Neural cell (in vitro differentiated cells): ENCODE results near the gene TUB.

Experiments
- EP300 ChIP-seq: fragments of 450-650 bp; conservative IDR thresholded peaks from 2 replicates; pipeline ENCODE4 v1.6.1; 2014; ENCODE audit warnings: antibody characterized with exemption, mild to moderate bottlenecking, moderate library complexity; ENCODE audit not compliant: poor library complexity, severe bottlenecking
- EZH2 ChIP-seq: fragments of 200-600, 300-800 bp; shearing (Covaris generic), sonication (generic); IDR thresholded peaks from 2 replicates; pipeline ENCODE4 v1.6.1; 2014; ENCODE audit warnings: antibody characterized with exemption, low read length, borderline replicate concordance, mild to moderate bottlenecking; ENCODE audit not compliant: insufficient read depth, poor library complexity, severe bottlenecking
- MXI1 ChIP-seq: fragments of 450-650 bp; conservative IDR thresholded peaks from 2 replicates; pipeline ENCODE4 v1.6.1; 2014; ENCODE audit warnings: antibody characterized with exemption, mild to moderate bottlenecking; ENCODE audit not compliant: poor library complexity, severe bottlenecking
- POLR2AphosphoS5 ChIP-seq: IDR thresholded peaks from 2 replicates; pipeline ENCODE4 v1.6.1; 2012
- RAD21 ChIP-seq: fragments of 450-650 bp; conservative IDR thresholded peaks from 2 replicates; pipeline ENCODE4 v1.6.1; 2014; ENCODE audit warnings: antibody characterized with exemption, mild to moderate bottlenecking, moderate library complexity
- SMC3 ChIP-seq: fragments of 450-650 bp; conservative IDR thresholded peaks from 2 replicates; pipeline ENCODE4 v1.6.1; 2014; ENCODE audit warnings: antibody characterized with exemption, mild to moderate bottlenecking, moderate library complexity; ENCODE audit not compliant: poor library complexity
- TAF1 ChIP-seq: IDR thresholded peaks from 2 replicates; pipeline ENCODE4 v1.6.1; 2012; ENCODE audit warnings: low read depth
- TF ChIP-seq, protein P1 (sequence below): fragments of 450-650 bp; IDR thresholded peaks from 2 replicates; pipeline ENCODE4 v1.5.1; 2014; ENCODE audit warnings: antibody characterized with exemption, mild to moderate bottlenecking, moderate library complexity; ENCODE audit not compliant: poor library complexity, severe bottlenecking
- TF ChIP-seq, protein P2 (sequence below): IDR thresholded peaks from 2 replicates; pipeline ENCODE4 v1.6.1; 2012; ENCODE audit warnings: borderline replicate concordance

DNA sequence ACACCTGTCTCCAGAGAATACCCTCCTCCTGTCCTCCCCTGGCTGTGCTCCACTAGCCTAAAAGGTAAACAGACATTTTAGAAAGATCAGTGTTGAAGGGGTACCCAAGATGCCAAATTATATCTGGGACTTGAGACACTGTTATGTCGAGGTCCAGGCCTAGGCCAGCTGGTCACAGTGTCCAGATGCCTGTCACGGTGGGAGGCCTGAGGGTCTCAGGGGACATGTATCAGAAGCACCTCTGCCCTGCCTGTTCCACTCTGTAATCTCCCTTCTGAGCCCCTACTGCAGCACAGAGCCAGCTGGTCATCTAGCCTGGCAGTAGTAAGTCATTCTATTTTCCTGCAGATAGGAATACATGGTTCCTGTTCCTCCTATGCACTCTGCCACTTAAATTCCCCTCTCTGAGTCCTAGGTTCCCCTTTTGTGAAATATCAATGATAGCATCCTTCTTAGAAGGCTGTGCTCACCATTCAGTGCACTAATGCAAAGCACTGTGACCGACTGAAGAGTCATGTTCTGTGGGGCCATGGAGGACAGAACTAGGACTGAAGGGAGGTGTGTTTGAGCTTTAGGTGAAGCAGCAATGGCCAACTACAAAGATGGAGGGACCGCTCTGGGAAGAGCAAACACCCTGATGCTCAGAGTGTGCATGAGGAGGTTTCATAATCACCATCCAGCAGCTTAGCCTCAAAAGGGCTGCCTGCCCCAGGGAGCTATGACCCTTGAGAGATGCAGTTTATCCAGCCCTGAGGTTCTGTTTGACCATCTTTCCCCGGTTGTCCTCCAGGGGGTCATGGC lies 44.8 kb upstream of the TUB start:
- TF ChIP-seq SMC3 (no peak), TAF1 (no peak), EP300 (no peak), EZH2 (no peak), POLR2AphosphoS5 (no peak), RAD21 (no peak), MXI1 (no peak)
- TF ChIP-seq, protein P1, sequence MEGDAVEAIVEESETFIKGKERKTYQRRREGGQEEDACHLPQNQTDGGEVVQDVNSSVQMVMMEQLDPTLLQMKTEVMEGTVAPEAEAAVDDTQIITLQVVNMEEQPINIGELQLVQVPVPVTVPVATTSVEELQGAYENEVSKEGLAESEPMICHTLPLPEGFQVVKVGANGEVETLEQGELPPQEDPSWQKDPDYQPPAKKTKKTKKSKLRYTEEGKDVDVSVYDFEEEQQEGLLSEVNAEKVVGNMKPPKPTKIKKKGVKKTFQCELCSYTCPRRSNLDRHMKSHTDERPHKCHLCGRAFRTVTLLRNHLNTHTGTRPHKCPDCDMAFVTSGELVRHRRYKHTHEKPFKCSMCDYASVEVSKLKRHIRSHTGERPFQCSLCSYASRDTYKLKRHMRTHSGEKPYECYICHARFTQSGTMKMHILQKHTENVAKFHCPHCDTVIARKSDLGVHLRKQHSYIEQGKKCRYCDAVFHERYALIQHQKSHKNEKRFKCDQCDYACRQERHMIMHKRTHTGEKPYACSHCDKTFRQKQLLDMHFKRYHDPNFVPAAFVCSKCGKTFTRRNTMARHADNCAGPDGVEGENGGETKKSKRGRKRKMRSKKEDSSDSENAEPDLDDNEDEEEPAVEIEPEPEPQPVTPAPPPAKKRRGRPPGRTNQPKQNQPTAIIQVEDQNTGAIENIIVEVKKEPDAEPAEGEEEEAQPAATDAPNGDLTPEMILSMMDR = no peak
- TF ChIP-seq, protein P2, sequence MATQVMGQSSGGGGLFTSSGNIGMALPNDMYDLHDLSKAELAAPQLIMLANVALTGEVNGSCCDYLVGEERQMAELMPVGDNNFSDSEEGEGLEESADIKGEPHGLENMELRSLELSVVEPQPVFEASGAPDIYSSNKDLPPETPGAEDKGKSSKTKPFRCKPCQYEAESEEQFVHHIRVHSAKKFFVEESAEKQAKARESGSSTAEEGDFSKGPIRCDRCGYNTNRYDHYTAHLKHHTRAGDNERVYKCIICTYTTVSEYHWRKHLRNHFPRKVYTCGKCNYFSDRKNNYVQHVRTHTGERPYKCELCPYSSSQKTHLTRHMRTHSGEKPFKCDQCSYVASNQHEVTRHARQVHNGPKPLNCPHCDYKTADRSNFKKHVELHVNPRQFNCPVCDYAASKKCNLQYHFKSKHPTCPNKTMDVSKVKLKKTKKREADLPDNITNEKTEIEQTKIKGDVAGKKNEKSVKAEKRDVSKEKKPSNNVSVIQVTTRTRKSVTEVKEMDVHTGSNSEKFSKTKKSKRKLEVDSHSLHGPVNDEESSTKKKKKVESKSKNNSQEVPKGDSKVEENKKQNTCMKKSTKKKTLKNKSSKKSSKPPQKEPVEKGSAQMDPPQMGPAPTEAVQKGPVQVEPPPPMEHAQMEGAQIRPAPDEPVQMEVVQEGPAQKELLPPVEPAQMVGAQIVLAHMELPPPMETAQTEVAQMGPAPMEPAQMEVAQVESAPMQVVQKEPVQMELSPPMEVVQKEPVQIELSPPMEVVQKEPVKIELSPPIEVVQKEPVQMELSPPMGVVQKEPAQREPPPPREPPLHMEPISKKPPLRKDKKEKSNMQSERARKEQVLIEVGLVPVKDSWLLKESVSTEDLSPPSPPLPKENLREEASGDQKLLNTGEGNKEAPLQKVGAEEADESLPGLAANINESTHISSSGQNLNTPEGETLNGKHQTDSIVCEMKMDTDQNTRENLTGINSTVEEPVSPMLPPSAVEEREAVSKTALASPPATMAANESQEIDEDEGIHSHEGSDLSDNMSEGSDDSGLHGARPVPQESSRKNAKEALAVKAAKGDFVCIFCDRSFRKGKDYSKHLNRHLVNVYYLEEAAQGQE = no peak
